A549 treated with RU486 at 1 μM for 4 hours (cell line): ENCODE data around the gene SHD. TPM values are rescaled to one million over a fixed set of nuclear protein-coding genes. Genes with fewer than 3 reads are reported as not detected.

Source experiments
- total RNA-seq: library from RNA; stranded (reverse); fragments of 200-300 nt; extraction: Qiagen RNA extraction; gene quantifications from 5 replicates; pipeline ENCODE4 v1.2.3, GENCODE V29; 2022; ENCODE audit warnings: low read depth

SHD gene, protein sequence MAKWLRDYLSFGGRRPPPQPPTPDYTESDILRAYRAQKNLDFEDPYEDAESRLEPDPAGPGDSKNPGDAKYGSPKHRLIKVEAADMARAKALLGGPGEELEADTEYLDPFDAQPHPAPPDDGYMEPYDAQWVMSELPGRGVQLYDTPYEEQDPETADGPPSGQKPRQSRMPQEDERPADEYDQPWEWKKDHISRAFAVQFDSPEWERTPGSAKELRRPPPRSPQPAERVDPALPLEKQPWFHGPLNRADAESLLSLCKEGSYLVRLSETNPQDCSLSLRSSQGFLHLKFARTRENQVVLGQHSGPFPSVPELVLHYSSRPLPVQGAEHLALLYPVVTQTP
- not detected in 5 replicates for total RNA-seq

DNA sequence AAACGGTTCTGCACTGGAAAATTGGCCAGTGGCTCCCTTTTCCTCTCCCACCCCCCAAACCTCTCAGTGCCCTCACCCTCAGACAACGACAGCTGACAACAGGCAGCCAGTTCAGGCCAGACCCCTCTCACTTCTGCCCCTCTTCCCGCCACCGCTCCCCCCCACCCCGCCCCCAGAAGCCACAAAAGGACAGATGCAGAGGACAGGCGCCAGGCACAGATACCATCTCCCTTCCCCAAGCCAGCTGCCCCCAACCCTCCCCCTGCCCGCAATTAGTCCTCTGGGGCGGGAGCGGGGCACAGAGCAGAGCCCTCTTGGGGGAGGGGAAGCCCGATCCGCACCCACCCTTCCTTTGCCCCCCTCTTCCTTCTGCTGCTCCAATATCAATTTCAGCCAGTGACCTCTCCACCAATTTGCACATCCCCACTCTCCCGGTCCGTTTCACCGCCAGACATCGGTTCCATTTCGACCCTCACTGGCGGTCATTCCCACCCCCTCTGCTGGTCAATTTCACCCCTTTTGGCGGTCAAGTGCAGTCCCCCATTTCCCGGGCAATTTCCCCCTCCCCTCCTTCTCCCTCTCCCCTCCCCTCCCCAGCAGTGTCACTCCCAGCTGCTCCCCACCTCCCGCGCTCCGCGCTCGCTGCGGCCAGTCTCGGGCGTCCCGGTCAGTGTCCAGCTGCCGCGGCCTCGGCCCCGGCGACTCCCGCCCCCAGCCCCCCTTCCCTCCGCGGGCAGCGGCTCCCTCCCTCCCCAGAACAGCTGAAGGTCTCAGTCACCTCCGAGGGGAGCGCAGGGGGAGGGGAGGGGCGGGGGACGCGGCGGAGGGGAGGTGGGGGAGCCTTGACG, at the start of gene SHD:
Gene SHD, plus strand, starts transcription at position 848 of the 848 bp plus-strand sequence. CDS start 798 bp downstream, outside the sequence.

DNA sequence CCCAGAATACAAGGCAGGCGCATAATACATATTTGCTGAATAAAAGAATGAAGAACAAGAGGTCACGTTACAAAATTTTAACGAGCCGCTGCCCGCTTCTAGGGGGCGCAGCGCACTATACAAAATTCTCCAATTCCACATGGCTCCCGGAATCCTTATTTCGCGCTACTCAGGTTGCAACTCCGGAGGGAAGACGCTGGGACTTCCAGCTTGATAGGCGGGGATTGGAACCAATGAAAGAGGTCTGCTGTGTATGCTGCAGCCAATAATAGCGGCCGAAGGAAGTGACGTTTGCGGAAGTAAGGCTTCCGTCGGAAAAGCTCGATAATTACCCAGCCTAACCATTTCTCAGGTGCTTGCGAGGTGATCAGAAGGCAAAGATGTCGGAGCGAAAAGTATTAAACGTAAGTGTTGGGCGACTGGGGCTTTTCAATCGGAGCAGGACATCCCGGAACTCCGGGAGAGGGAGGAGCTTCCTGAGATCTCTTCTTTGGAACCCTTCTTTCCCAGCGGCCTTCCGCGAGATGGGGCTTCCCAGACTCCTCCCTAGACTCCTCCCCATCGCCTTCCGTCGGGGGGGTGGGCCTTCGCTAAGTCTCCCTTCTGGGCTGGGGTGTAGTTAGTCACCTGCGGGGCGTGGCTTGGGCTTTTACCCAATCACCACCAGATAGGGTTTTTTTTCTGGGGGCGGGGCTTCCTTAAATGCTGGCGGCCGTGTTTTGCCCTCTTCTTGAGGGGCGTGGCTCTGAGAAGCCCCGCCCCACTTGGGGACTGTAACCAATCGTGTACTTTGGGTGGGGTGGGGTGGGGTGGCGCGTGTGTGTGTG, 32.1 kb upstream of the SHD start, which contains the start of gene YJU2:
Gene YJU2, plus strand, starts transcription at position 314 of the 827 bp plus-strand sequence. Its CDS starts 67 bp downstream, at position 381.

GRCh38 chr19:4302243-4302640, 23.2 kb downstream of the SHD start, which contains the start of gene TMIGD2:
Gene TMIGD2 (minus strand): TSS chr19:4302389. CDS start chr19:4302385, 4 bp downstream.

DNA sequence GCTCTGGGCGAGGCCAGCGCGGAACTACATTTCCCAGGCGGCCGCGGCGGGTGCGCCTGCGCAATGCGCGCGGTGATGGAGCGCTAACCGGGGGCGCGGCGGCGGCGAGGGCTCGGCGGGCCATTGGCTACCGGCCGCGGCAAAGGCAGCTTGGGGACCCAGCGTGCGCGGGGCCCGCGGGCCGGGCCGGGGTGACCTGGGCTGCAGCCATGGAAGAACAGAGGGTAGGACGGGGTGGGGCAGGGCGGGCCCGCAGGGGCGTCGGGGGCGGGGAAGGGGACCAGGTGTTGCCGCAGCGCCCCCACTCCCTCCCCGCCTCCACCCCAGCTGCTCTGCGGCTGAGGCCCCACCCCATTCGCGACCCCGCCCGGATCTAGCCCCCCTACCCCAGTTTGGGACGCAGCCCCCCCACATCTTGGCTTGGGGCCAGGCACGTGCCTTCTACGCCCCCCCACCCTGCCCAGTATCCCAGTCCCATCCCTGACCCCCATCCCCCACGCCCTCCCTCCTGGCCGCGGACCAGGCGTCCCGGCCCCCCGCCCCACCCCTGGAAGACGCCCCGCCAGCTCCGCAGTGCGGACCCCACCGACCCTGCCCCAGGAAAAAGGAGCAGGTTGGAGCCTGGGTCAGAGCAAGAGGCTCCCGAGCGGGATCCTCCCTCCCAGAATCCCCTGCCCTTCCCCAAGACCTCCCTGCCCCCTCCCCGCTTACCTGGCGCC, 25.6 kb downstream of the SHD start, which contains the start of gene FSD1:
Gene FSD1, plus strand, starts transcription at position 61 of the 719 bp plus-strand sequence. Its CDS starts 149 bp downstream, at position 210.

GRCh38 chr19:4338441-4339355, 59.6 kb downstream of the SHD start, which contains the start of gene STAP2:
Gene STAP2 (minus strand): TSS chr19:4338827. CDS start chr19:4338753, 74 bp downstream.

Other genes with a start within 250 kb of the SHD start
- gene ZBTB7A, start 212.4 kb upstream of the SHD start, total RNA-seq, result 13.6 to 21.8 TPM (median 20.0 TPM) in 5 replicates
- 100 to 148 TPM (median 145 TPM) in 5 replicates for gene MAP2K2, start 155.1 kb upstream of the SHD start, total RNA-seq
- gene CREB3L3, start 125.6 kb upstream of the SHD start, total RNA-seq, result 0.10 to 0.22 TPM (median 0.13 TPM) in 4 of 5 replicates, not detected in the other
- gene SIRT6, start 96.7 kb upstream of the SHD start, total RNA-seq, result 18.1 to 34.0 TPM (median 31.4 TPM) in 5 replicates
- 0.12 to 0.39 TPM (median 0.17 TPM) in 5 replicates for gene ANKRD24, start 96.6 kb upstream of the SHD start, total RNA-seq
- 1.7 to 4.1 TPM (median 3.1 TPM) in 5 replicates for gene EBI3, start 49.7 kb upstream of the SHD start, total RNA-seq
- gene YJU2, start 32.2 kb upstream of the SHD start, total RNA-seq, result 18.6 to 23.3 TPM (median 20.7 TPM) in 5 replicates
- gene TMIGD2, start 23.1 kb downstream of the SHD start, total RNA-seq, result not detected in 5 replicates
- gene FSD1, start 25.3 kb downstream of the SHD start, total RNA-seq, result 7.4 to 9.0 TPM (median 8.4 TPM) in 5 replicates
- gene STAP2, start 59.6 kb downstream of the SHD start, total RNA-seq, result not detected in 5 replicates
- gene MPND, start 64.3 kb downstream of the SHD start, total RNA-seq, result 5.8 to 14.0 TPM (median 10.1 TPM) in 5 replicates
- gene SH3GL1, start 121.3 kb downstream of the SHD start, total RNA-seq, result 45.3 to 64.3 TPM (median 56.8 TPM) in 5 replicates
- 22.4 to 26.3 TPM (median 23.7 TPM) in 5 replicates for gene CHAF1A, start 123.4 kb downstream of the SHD start, total RNA-seq
- gene UBXN6, start 178.5 kb downstream of the SHD start, total RNA-seq, result 38.4 to 69.4 TPM (median 54.4 TPM) in 5 replicates
- 25.1 to 30.9 TPM (median 29.4 TPM) in 5 replicates for gene HDGFL2, start 193.0 kb downstream of the SHD start, total RNA-seq
- gene PLIN4, start 239.2 kb downstream of the SHD start, total RNA-seq, result 0.42 to 0.61 TPM (median 0.51 TPM) in 5 replicates